Measurements from ENCODE around the gene SUSD1. TPM values are rescaled to one million over a fixed set of nuclear protein-coding genes. Genes with fewer than 3 reads are reported as not detected.

SUSD1 gene
- polyA plus RNA-seq, 1 donor (not counting 4 experiments of a cell fraction or from before 2014, with no cell fraction given) = 3.6 TPM

- no peak for FAIRE-seq
- dilution Hi-C loops (cut with MboI; ENCODE audit: extremely low pct_ligation_motif_present, low sequenced_read_pairs) = loop anchor here (25.0 kb wide), 1 partner anchor 88 kb away; no protein-coding TSS in a partner anchor
- no peaks in the 10 kb centered on the region for H3K79me2 ChIP-seq (ENCODE audit: control insufficient read depth, insufficient read depth, low read length)
Observed at GRCh38 chr9:112200711-112201110, 25.6 kb upstream of the SUSD1 start.

DNA sequence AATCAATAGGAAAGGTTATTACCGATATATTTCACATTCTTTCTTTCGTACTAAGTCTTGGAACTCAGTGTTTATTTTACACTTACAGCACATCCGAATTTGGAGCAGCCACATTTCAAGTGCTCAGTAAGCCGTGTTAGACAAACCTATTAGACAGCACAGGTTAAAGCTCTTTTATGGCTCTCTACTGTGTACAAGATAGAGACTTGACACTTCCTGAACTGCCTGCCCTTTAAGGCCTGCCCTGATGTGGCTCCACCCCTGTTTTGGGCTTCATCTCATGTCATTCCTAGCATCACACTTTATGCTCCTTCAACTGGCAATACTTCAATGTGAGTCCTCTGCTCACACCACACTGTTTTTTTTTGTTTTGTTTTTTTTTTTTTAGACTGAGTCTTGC is 23.5 kb upstream of the SUSD1 start:
- no peak overlapping the region for H3K27ac ChIP-seq (ENCODE audit: control insufficient read depth, insufficient read depth, low read length)
- TF ChIP-seq, protein P1, sequence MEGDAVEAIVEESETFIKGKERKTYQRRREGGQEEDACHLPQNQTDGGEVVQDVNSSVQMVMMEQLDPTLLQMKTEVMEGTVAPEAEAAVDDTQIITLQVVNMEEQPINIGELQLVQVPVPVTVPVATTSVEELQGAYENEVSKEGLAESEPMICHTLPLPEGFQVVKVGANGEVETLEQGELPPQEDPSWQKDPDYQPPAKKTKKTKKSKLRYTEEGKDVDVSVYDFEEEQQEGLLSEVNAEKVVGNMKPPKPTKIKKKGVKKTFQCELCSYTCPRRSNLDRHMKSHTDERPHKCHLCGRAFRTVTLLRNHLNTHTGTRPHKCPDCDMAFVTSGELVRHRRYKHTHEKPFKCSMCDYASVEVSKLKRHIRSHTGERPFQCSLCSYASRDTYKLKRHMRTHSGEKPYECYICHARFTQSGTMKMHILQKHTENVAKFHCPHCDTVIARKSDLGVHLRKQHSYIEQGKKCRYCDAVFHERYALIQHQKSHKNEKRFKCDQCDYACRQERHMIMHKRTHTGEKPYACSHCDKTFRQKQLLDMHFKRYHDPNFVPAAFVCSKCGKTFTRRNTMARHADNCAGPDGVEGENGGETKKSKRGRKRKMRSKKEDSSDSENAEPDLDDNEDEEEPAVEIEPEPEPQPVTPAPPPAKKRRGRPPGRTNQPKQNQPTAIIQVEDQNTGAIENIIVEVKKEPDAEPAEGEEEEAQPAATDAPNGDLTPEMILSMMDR (optimal IDR thresholded peaks at IDR 0.05 in 1 of 3, IDR thresholded peaks at IDR 0.05 in 1 of 3, conservative IDR thresholded peaks at IDR 0.05 in 1 of 3; ENCODE audit: extremely low read depth in 1 of 3, insufficient read depth in 2 of 3, low read length in 3 of 3) = no peak
- no peak for TF ChIP-seq EZH2 (IDR thresholded peaks at IDR 0.05; ENCODE audit: low read length)
- dilution Hi-C loops (cut with MboI; ENCODE audit: extremely low pct_ligation_motif_present, low sequenced_read_pairs) = no loop called here
- FAIRE-seq = no peak
- no peaks in the 10 kb centered on the region for H3K27me3 ChIP-seq (ENCODE audit: control insufficient read depth, extremely low read depth, insufficient read depth, low read length)
- H3K79me2 ChIP-seq (ENCODE audit: control insufficient read depth, insufficient read depth, low read length) = no peaks in the 10 kb centered on the region
- no peak overlapping the region for H3K4me3 ChIP-seq (ENCODE audit: control insufficient read depth in 2 of 3, extremely low read depth in 1 of 3, insufficient read depth in 2 of 3, low read depth in 1 of 3, low read length in 3 of 3)
- no peak overlapping the region for H3K4me2 ChIP-seq (ENCODE audit: control insufficient read depth, extremely low read depth, insufficient read depth, low read depth, low read length)
- H3K9me1 ChIP-seq (ENCODE audit: control insufficient read depth, extremely low read depth, insufficient read depth, low read length) = no peaks in the 10 kb centered on the region
- H2AFZ ChIP-seq (ENCODE audit: control insufficient read depth, low read length) = no peak overlapping the region
- peaks cover 0 to 2% of the 10 kb centered on the region in 2 experiments for H3K36me3 ChIP-seq (ENCODE audit: control insufficient read depth in 2 of 2, extremely low read depth in 1 of 2, insufficient read depth in 2 of 2, low read length in 2 of 2)
- no peak for DNase-seq (ENCODE audit: low read depth, low spot score)
- H4K20me1 ChIP-seq (ENCODE audit: control insufficient read depth, extremely low read depth, insufficient read depth, low read length) = no peaks in the 10 kb centered on the region
- peaks cover 5% of the 10 kb centered on the region for H3K4me1 ChIP-seq (ENCODE audit: control insufficient read depth, extremely low read depth, insufficient read depth, low read length)
- H3K9me3 ChIP-seq (ENCODE audit: control insufficient read depth, low read depth, low read length) = no peaks in the 10 kb centered on the region
- H3K9ac ChIP-seq (ENCODE audit: control insufficient read depth, extremely low read depth, insufficient read depth, low read length) = no peak overlapping the region

More at GRCh38 chr9:112200711-112201110, 25.6 kb upstream of the SUSD1 start:
- Histone ChIP-seq H3K4me1 (ENCODE audit: control insufficient read depth, extremely low read depth, insufficient read depth, low read length) (peaks cover 12% of the 10 kb centered on the region), H3K9me1 (ENCODE audit: control insufficient read depth, extremely low read depth, insufficient read depth, low read length) (no peaks in the 10 kb centered on the region), H2AFZ (ENCODE audit: control insufficient read depth, low read length) (no peak overlapping the region), H3K36me3 (ENCODE audit: control insufficient read depth in 2 of 2, extremely low read depth in 1 of 2, insufficient read depth in 2 of 2, low read length in 2 of 2) (peaks cover 0 to 2% of the 10 kb centered on the region in 2 experiments), H3K9me3 (ENCODE audit: control insufficient read depth, low read depth, low read length) (no peaks in the 10 kb centered on the region), H3K27ac (ENCODE audit: control insufficient read depth, insufficient read depth, low read length) (no peak overlapping the region), H3K9ac (ENCODE audit: control insufficient read depth, extremely low read depth, insufficient read depth, low read length) (no peak overlapping the region), H3K4me2 (ENCODE audit: control insufficient read depth, extremely low read depth, insufficient read depth, low read depth, low read length) (no peak overlapping the region), H3K4me3 (ENCODE audit: control insufficient read depth in 2 of 3, extremely low read depth in 1 of 3, insufficient read depth in 2 of 3, low read depth in 1 of 3, low read length in 3 of 3) (no peak overlapping the region), H3K27me3 (ENCODE audit: control insufficient read depth, extremely low read depth, insufficient read depth, low read length) (no peaks in the 10 kb centered on the region), H4K20me1 (ENCODE audit: control insufficient read depth, extremely low read depth, insufficient read depth, low read length) (no peaks in the 10 kb centered on the region)
- no peak for DNase-seq (ENCODE audit: low read depth, low spot score)
- no peak for TF ChIP-seq EZH2 (IDR thresholded peaks at IDR 0.05; ENCODE audit: low read length)
- TF ChIP-seq, protein P1 (optimal IDR thresholded peaks at IDR 0.05 in 1 of 3, IDR thresholded peaks at IDR 0.05 in 1 of 3, conservative IDR thresholded peaks at IDR 0.05 in 1 of 3; ENCODE audit: extremely low read depth in 1 of 3, insufficient read depth in 2 of 3, low read length in 3 of 3) = no peak

Data from keratinocyte (primary cell).